Stimulated activated CD4-positive, alpha-beta T cell treated with anti-CD3 and anti-CD28 coated beads, Interleukin-1b, Interleukin-23, amount 100 ng/mL, for 48 hours (primary cell): ENCODE measurements around the gene AFG3L2.

Experiments
- DNase-seq: peaks from one replicate; pipeline ENCODE4 v3.0.0-alpha.2; 2020

AFG3L2 gene

GRCh38 chr18:12318857-12319256 lies 58.2 kb downstream of the AFG3L2 start:
- no peak for DNase-seq

GRCh38 chr18:12318334-12318697 lies 58.7 kb downstream of the AFG3L2 start:
- no peak for DNase-seq

- no peak for DNase-seq
These were observed 59.2 kb downstream of the AFG3L2 start for GRCh38 chr18:12317664-12318333.

- no peak for DNase-seq
These were observed 61.1 kb downstream of the AFG3L2 start for GRCh38 chr18:12315911-12316310.

GRCh38 chr18:12315490-12315889 lies 61.5 kb downstream of the AFG3L2 start:
- no peak for DNase-seq

- DNase-seq: no peak
These were observed 62.3 kb downstream of the AFG3L2 start for GRCh38 chr18:12314591-12315305.

- DNase-seq: no peak
These were observed 63.3 kb downstream of the AFG3L2 start for GRCh38 chr18:12313530-12314245.

- DNase-seq: no peak
These were observed 64.1 kb downstream of the AFG3L2 start for GRCh38 chr18:12312976-12313375.

- no peak for DNase-seq
These were observed 66.3 kb downstream of the AFG3L2 start for GRCh38 chr18:12310762-12311161.

GRCh38 chr18:12309683-12310198 lies 67.3 kb downstream of the AFG3L2 start:
- DNase-seq: no peak

GRCh38 chr18:12308386-12309100 lies 68.5 kb downstream of the AFG3L2 start:
- DNase-seq: peak; percentile 18

- DNase-seq: no peak
These were observed 69.2 kb downstream of the AFG3L2 start, which contains the start of gene TUBB6 for GRCh38 chr18:12307701-12308385. Gene TUBB6 (plus strand): TSS chr18:12308241. CDS start chr18:12308293, 52 bp downstream.

GRCh38 chr18:12306752-12307700 lies 70.0 kb downstream of the AFG3L2 start:
- no peak for DNase-seq

- DNase-seq: no peak
These were observed 70.9 kb downstream of the AFG3L2 start for GRCh38 chr18:12305930-12306629.

GRCh38 chr18:12305211-12305610 lies 71.8 kb downstream of the AFG3L2 start:
- no peak for DNase-seq

- no peak for DNase-seq
These were observed 72.4 kb downstream of the AFG3L2 start for GRCh38 chr18:12304351-12305210.

- DNase-seq: no peak
These were observed 74.5 kb downstream of the AFG3L2 start for GRCh38 chr18:12302391-12303147.

- DNase-seq: no peak
These were observed 75.6 kb downstream of the AFG3L2 start for GRCh38 chr18:12301263-12302005.
